Measurements from ENCODE around the gene CCSER2. TPM values are rescaled to one million over a fixed set of nuclear protein-coding genes. Genes with fewer than 3 reads are reported as not detected.
"Not testable (repeated sequence)": the region's sequence is repeated elsewhere in the genome, so short reads cannot be mapped to it uniquely, and the experiment has no call there.

The CCSER2 gene, protein sequence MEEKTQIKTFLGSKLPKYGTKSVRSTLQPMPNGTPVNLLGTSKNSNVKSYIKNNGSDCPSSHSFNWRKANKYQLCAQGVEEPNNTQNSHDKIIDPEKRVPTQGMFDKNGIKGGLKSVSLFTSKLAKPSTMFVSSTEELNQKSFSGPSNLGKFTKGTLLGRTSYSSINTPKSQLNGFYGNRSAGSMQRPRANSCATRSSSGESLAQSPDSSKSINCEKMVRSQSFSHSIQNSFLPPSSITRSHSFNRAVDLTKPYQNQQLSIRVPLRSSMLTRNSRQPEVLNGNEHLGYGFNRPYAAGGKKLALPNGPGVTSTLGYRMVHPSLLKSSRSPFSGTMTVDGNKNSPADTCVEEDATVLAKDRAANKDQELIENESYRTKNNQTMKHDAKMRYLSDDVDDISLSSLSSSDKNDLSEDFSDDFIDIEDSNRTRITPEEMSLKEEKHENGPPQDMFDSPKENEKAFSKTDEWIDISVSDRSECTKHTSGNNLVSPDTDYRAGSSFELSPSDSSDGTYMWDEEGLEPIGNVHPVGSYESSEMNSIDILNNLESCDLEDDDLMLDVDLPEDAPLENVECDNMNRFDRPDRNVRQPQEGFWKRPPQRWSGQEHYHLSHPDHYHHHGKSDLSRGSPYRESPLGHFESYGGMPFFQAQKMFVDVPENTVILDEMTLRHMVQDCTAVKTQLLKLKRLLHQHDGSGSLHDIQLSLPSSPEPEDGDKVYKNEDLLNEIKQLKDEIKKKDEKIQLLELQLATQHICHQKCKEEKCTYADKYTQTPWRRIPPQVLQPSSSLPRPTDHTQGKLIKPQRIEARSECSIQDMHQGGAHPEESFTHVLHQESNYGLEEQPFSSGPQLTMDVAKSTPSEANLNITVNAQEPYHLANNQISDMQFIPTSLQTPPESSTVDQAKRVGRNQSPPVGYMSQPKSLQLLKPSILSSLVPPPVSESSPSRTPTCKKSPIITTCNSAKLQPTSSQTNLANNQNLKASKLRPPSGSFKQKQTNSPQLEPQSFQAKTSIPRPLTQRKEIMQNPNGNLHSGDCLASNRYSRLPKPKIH
- total RNA-seq (2012; rRNA removed) = 20.3 and 23.1 TPM in 2 replicates

DNA sequence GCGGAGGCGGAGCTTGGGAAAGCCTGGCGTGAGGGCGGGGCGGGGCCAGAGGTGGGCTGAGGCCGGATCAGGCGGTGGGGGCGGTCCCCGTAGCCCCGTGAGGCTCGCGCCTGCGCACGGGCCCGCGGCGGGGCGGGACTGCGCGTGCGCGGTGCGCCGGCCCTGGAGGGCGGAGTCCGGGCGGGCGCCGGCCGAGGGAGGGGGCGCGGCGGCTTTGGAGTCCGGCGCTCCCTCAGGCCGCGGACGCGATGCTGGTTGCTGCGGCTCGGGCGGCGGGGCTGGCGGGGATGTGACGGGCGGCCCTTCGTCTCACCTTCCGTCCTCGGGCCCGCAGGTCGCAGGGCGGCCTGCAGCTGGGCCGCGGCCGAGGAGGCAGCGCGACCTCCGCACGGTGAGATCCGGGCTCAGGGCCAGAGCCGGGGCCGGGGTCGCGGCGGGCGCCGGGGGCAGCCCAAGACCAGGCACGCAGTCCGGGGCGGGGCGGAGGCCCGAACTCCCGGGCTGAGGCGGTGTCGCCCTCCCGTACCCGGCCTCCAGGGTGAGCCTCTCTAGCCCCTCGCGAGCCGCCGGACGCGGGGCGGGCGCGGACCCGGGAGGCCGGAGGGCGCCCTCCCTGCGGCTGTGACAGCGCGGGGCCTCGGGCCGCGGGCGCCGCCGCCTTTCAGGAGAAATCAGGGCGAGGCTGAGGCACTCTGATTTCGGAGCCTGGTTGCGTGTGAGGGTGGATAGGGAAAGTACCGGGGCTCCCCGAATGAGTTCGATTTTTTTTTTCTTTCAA, at the start of gene CCSER2:
Gene CCSER2, plus strand, starts transcription at position 172 of the 778 bp plus-strand sequence. CDS start 42,464 bp downstream, outside the sequence.
- no peaks in the 10 kb centered on the region for H3K9me3 ChIP-seq (replicated peaks; ENCODE audit: low read length)
- no peaks in the 10 kb centered on the region for H3K36me3 ChIP-seq (ENCODE audit: insufficient read depth, low read length)
- peak within 1 kb of the TSS; percentile 76 for H3K4me2 ChIP-seq (ENCODE audit: low read length)
- no peaks in the 10 kb centered on the region for H3K27me3 ChIP-seq (ENCODE audit: control insufficient read depth, insufficient read depth, low read length)
- peak within 1 kb of the TSS; percentile 96 for H3K9ac ChIP-seq (ENCODE audit: low read depth, low read length)
- H3K4me1 ChIP-seq (ENCODE audit: control insufficient read depth, insufficient read depth, low read length) = peaks cover 21% of the 10 kb centered on the region
- peak within 1 kb of the TSS; percentile 96 for H3K4me3 ChIP-seq (ENCODE audit: low read length)

DNA sequence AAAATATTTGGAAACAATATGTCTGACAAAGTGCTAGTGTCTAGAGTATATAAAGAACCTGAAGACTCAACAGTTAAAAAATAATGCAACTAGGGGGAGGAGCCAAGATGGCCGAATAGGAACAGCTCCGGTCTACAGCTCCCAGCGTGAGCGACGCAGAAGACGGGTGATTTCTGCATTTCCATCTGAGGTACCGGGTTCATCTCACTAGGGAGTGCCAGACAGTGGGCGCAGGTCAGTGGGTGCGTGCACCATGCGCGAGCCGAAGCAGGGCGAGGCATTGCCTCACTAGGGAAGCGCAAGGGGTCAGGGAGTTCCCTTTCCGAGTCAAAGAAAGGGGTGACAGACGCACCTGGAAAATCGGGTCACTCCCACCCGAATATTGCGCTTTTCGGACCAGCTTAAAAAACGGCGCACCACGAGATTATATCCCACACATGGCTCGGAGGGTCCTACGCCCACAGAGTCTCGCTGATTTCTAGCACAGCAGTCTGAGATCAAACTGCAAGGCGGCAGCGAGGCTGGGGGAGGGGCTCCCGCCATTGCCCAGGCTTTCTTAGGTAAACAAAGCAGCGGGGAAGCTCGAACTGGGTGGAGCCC, 48.4 kb upstream of the CCSER2 start:
- H3K36me3 ChIP-seq (ENCODE audit: insufficient read depth, low read length); H3K4me3 ChIP-seq (ENCODE audit: low read length); H3K9me3 ChIP-seq (replicated peaks; ENCODE audit: low read length); H3K4me2 ChIP-seq (ENCODE audit: low read length); H3K9ac ChIP-seq (ENCODE audit: low read depth, low read length); H3K4me1 ChIP-seq (ENCODE audit: control insufficient read depth, insufficient read depth, low read length): not testable (repeated sequence)
- peaks cover 23% of the 10 kb centered on the region for H3K27me3 ChIP-seq (ENCODE audit: control insufficient read depth, insufficient read depth, low read length)

DNA sequence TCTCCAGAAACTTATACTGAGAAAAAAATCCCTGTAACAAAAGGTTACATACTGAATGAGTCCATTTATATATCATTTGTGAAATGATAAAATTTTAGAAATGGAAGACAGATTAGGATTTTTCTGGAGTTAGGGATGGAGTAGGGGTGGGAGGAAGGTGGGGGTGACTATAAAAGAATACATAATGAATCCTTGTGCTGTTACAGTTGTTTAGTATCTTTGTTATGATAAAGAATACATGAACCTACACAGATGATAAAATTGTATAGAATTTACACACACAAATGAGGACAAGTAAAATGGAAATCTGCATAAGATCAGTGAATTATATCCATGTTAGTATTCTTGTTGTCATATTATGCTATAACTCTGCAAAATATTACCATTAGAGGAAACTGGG, 41.7 kb upstream of the CCSER2 start:
- Histone ChIP-seq H3K27me3 (ENCODE audit: control insufficient read depth, insufficient read depth, low read length) (peaks cover 18% of the 10 kb centered on the region), H3K4me3 (ENCODE audit: low read length) (no peak overlapping the region), H3K9ac (ENCODE audit: low read depth, low read length) (no peak overlapping the region), H3K4me2 (ENCODE audit: low read length) (no peak overlapping the region), H3K9me3 (replicated peaks; ENCODE audit: low read length) (no peaks in the 10 kb centered on the region), H3K4me1 (ENCODE audit: control insufficient read depth, insufficient read depth, low read length) (no peaks in the 10 kb centered on the region), H3K36me3 (ENCODE audit: insufficient read depth, low read length) (no peaks in the 10 kb centered on the region)

DNA sequence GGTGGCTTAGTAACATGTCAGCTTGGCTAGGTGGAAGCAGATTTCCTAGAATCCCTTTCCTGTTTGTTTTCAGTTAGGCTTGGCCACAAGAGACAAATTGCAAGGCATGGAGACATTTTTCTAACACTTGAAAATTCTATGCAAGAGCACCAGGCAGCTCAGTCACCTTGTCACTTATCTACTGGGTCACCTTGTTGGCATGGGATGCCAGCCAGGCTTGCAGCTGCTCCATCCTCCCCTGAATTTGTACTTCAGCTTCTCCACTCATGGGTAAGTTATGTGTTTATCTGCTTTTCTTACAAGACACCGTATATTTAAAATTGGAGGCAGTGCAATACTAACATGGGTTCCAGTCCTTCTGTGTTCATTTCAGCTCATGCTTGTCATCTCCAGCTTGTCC, 40.2 kb upstream of the CCSER2 start:
- H3K4me3 ChIP-seq (ENCODE audit: low read length) = no peak overlapping the region
- no peak overlapping the region for H3K9ac ChIP-seq (ENCODE audit: low read depth, low read length)
- no peaks in the 10 kb centered on the region for H3K9me3 ChIP-seq (replicated peaks; ENCODE audit: low read length)
- H3K36me3 ChIP-seq (ENCODE audit: insufficient read depth, low read length) = no peaks in the 10 kb centered on the region
- H3K4me1 ChIP-seq (ENCODE audit: control insufficient read depth, insufficient read depth, low read length) = no peaks in the 10 kb centered on the region
- peaks cover 18% of the 10 kb centered on the region for H3K27me3 ChIP-seq (ENCODE audit: control insufficient read depth, insufficient read depth, low read length)
- no peak overlapping the region for H3K4me2 ChIP-seq (ENCODE audit: low read length)

DNA sequence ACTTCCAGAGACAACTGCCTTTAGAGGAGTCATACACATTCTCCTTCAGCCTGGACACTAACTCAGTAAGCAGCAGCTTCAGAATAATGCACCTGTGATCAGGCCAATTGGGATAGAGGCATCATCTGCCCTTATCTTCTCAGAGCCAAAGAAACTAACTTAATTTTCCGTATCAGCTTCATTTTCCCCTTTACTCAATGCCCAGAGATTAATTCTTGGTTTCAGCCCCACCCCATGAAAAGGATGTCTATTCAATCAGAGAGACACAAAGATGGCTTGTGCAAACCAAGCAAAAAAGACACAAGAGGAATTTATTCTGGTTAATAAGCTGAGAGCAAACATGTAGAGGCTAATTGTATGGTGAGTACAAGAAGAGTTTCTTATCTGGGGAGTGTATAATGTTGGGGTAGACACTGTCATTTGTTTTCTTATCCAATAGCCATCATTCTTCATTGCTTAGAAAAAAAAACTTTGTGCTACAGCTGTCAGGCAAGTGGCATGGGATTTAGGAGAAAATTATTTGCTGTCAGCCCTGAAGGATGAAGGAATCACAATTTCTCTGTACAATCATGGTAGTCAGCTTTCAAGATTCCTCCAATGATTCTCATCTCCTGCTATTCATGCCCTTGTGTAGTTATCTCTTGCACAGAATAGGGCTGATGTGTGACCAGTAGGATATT, 38.7 kb upstream of the CCSER2 start:
- no peak overlapping the region for H3K9ac ChIP-seq (ENCODE audit: low read depth, low read length)
- H3K36me3 ChIP-seq (ENCODE audit: insufficient read depth, low read length) = no peaks in the 10 kb centered on the region
- no peak overlapping the region for H3K4me2 ChIP-seq (ENCODE audit: low read length)
- no peak overlapping the region for H3K4me3 ChIP-seq (ENCODE audit: low read length)
- H3K9me3 ChIP-seq (replicated peaks; ENCODE audit: low read length) = no peaks in the 10 kb centered on the region
- peaks cover 18% of the 10 kb centered on the region for H3K27me3 ChIP-seq (ENCODE audit: control insufficient read depth, insufficient read depth, low read length)
- no peaks in the 10 kb centered on the region for H3K4me1 ChIP-seq (ENCODE audit: control insufficient read depth, insufficient read depth, low read length)

DNA sequence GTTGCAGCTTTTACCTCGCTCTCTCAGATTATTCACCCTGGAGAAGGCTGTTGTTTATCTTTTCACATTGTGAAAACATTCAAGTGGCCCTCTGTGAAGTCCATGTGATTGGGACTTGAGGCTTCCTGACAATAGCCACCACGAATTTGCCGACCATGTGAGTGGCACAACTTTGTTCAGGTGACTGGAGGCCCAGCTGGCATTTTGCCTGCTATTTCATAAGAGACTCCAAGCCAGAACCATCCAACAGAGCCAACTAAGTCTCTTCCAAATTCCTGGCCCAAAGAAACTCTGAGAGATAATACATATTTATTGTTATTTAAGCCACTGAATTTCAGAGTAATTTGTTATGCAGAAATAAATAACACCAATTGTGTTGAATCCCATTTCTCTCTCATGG, 38.2 kb upstream of the CCSER2 start:
- peaks cover 18% of the 10 kb centered on the region for H3K27me3 ChIP-seq (ENCODE audit: control insufficient read depth, insufficient read depth, low read length)
- H3K36me3 ChIP-seq (ENCODE audit: insufficient read depth, low read length) = no peaks in the 10 kb centered on the region
- H3K4me2 ChIP-seq (ENCODE audit: low read length) = no peak overlapping the region
- H3K9me3 ChIP-seq (replicated peaks; ENCODE audit: low read length) = no peaks in the 10 kb centered on the region
- H3K9ac ChIP-seq (ENCODE audit: low read depth, low read length) = no peak overlapping the region
- H3K4me3 ChIP-seq (ENCODE audit: low read length) = no peak overlapping the region
- no peaks in the 10 kb centered on the region for H3K4me1 ChIP-seq (ENCODE audit: control insufficient read depth, insufficient read depth, low read length)

DNA sequence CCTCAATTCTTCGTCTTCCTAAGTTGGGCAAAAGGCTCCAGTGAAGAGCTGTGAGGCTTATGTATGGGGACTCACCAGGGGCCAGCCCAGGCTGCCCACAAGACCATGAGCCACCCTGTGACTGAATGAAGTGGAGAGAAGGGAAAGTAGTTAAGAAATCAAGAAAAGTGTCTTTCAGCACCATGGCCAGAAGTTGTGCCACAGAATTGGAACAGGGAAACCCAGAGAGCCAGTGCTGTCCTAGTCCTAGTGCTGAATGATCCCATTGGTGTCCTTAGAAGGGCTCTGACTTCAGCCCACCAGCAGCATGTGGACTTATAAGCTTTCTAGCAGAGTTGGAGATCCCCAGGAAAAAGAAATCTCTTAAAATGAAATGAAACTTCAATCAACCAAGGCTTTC, 37.0 kb upstream of the CCSER2 start:
- H3K9me3 ChIP-seq (replicated peaks; ENCODE audit: low read length) = no peaks in the 10 kb centered on the region
- peaks cover 7% of the 10 kb centered on the region for H3K4me1 ChIP-seq (ENCODE audit: control insufficient read depth, insufficient read depth, low read length)
- H3K4me2 ChIP-seq (ENCODE audit: low read length) = no peak overlapping the region
- H3K27me3 ChIP-seq (ENCODE audit: control insufficient read depth, insufficient read depth, low read length) = peaks cover 18% of the 10 kb centered on the region
- no peak overlapping the region for H3K9ac ChIP-seq (ENCODE audit: low read depth, low read length)
- H3K4me3 ChIP-seq (ENCODE audit: low read length) = no peak overlapping the region
- H3K36me3 ChIP-seq (ENCODE audit: insufficient read depth, low read length) = no peaks in the 10 kb centered on the region

DNA sequence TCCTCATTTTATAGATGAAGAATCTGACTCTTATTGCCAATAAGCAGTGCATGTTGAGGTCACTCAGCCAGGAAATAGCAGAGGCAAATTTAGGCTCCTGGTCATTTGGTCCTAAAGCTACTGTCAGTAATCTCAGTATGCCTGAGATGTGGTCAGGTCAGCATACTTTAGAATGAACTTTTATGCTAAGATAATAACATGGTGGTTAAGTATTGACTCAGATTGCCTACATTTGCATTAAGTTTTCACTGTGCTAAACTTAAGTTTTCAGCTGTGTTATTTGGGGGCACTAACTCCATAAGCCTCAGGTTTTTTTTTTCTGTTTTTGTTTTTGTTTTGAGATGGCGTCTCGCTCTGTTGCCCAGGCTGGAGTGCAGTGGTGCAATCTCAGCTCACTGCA, 35.9 kb upstream of the CCSER2 start:
- Histone ChIP-seq H3K4me1 (ENCODE audit: control insufficient read depth, insufficient read depth, low read length) (peaks cover 14% of the 10 kb centered on the region), H3K9ac (ENCODE audit: low read depth, low read length) (no peak overlapping the region), H3K4me2 (ENCODE audit: low read length) (no peak overlapping the region), H3K9me3 (replicated peaks; ENCODE audit: low read length) (no peaks in the 10 kb centered on the region), H3K36me3 (ENCODE audit: insufficient read depth, low read length) (no peaks in the 10 kb centered on the region), H3K4me3 (ENCODE audit: low read length) (no peak overlapping the region), H3K27me3 (ENCODE audit: control insufficient read depth, insufficient read depth, low read length) (peaks cover 18% of the 10 kb centered on the region)

DNA sequence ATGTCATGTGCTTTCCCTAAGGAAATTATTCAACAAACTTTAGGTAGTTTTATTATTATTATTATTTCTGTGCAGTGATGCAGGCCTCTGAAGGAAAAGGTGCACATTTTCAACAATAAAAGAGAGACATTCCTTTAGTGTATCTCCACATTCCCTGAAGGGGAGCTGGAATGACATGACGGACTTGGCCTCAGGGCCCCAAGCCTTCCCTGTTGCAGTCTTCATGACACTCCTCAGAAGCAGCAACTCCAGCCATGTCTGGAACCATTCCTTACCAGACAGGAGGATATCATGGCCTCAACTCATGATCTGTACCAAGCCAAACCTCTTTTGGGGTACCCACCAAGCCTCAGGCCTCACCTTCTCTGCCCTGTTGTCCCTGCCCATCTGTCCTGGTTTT, 35.2 kb upstream of the CCSER2 start:
- Histone ChIP-seq H3K9me3 (replicated peaks; ENCODE audit: low read length) (no peaks in the 10 kb centered on the region), H3K27me3 (ENCODE audit: control insufficient read depth, insufficient read depth, low read length) (peaks cover 12% of the 10 kb centered on the region), H3K4me2 (ENCODE audit: low read length) (no peak overlapping the region), H3K4me1 (ENCODE audit: control insufficient read depth, insufficient read depth, low read length) (peaks cover 14% of the 10 kb centered on the region), H3K4me3 (ENCODE audit: low read length) (no peak overlapping the region), H3K9ac (ENCODE audit: low read depth, low read length) (no peak overlapping the region), H3K36me3 (ENCODE audit: insufficient read depth, low read length) (no peaks in the 10 kb centered on the region)

DNA sequence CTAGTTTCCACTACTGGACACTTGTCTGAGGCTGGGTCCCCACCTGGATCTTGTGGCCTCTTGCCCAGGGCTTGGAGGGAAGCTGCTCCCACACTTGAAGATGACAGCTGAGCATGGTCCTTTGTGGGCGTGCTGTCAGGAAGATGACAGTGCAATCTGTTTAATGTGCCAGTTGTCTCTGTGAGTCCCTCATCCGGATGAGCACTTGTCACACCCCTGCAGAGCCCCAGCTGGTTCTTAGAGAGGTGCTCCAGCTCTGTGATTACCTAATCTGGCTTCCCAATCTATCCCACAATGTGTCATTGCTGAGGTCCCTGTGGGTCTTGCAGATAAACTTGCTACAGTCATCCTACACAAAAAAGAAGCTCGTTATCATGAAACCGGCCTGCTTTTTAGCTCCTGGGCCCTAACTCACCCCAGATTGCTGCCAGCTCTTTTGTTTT, 34.8 kb upstream of the CCSER2 start:
- Histone ChIP-seq H3K9me3 (replicated peaks; ENCODE audit: low read length) (no peaks in the 10 kb centered on the region), H3K27me3 (ENCODE audit: control insufficient read depth, insufficient read depth, low read length) (peaks cover 8% of the 10 kb centered on the region), H3K9ac (ENCODE audit: low read depth, low read length) (no peak overlapping the region), H3K4me2 (ENCODE audit: low read length) (no peak overlapping the region), H3K36me3 (ENCODE audit: insufficient read depth, low read length) (no peaks in the 10 kb centered on the region), H3K4me1 (ENCODE audit: control insufficient read depth, insufficient read depth, low read length) (peaks cover 14% of the 10 kb centered on the region), H3K4me3 (ENCODE audit: low read length) (no peak overlapping the region)
